ENCODE data around the gene PPDPF. TPM values are rescaled to one million over a fixed set of nuclear protein-coding genes. Genes with fewer than 3 reads are reported as not detected.

Gene PPDPF
- total and polyA plus RNA-seq, 2 of the 8 experiments (the other 6 are each of a cell fraction or from before 2014, with no cell fraction given), result 30.5 to 138 TPM

DNA sequence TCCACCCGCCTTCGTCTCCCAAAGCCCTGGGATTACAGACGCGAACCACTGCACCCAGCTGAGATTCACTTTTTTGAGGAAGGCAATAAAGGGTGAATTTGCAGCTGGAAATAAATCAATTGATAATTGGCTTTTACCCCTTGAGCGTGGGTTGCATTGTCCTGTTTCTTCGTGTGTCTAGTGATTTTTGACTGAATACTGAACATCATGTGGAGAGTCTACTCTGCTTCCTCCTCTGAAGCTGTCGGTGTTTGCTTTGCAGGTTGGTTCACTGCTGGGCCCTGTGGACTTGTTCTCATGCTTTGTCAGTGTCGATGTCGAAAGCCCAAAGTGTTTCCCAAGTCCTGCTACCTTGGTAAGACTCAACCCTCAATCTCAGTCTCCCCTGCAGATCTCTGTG is 15.9 kb upstream of the PPDPF start:
- TF ChIP-seq CBX5 (IDR thresholded peaks at IDR 0.05; ENCODE audit: low read depth, low read length), result no peak
- no peak for TF ChIP-seq RAD21 (IDR thresholded peaks at IDR 0.05 in 1 of 2, conservative IDR thresholded peaks at IDR 0.05 in 1 of 2; ENCODE audit: low read depth in 2 of 2, low read length in 2 of 2)
- no peak for TF ChIP-seq EGR1 (IDR thresholded peaks at IDR 0.05; ENCODE audit: borderline replicate concordance, low read depth, low read length)
- TF ChIP-seq SRF (IDR thresholded peaks at IDR 0.05; ENCODE audit: low read depth, low read length), result no peak
- CTCF ChIA-PET (ENCODE audit: partially characterized antibody), result interaction anchor here (0.9 to 2.2 kb wide), 6 partner anchors 8 to 252 kb away, joined by 3 to 12 read pairs (median 4); no protein-coding TSS in a partner anchor
- H2BK120ac ChIP-seq (replicated peaks; ENCODE audit: low read depth, low read length), result no peak overlapping the region

More for the DNA sequence above, 15.9 kb upstream of the PPDPF start:
- WGBS, 2 experiments (ENCODE audit: extremely low coverage in 1 of 2, insufficient coverage in 1 of 2, insufficient read length in 1 of 2, insufficient replicate concordance in 2 of 2, low coverage in 1 of 2, low lambda C conversion rate in 2 of 2, missing lambda C conversion rate in 1 of 2), result 89% methylated on average over 9 of the region's 9 CpGs; no CpG with 5 or more reads in 1 of the 2 experiments
- Histone ChIP-seq H3K9ac (replicated peaks in 1 of 4; ENCODE audit: extremely low read depth in 1 of 4, low read depth in 3 of 4, low read length in 3 of 4) (no peak overlapping the region), H2BK5ac (ENCODE audit: low read depth, low read length) (no peak overlapping the region), H4K91ac (replicated peaks; ENCODE audit: insufficient read length, low read length) (no peak overlapping the region), H4K5ac (ENCODE audit: insufficient read length, low read depth, low read length) (no peak overlapping the region), H3K27me3 (replicated peaks in 1 of 4; ENCODE audit: control insufficient read depth in 3 of 4, extremely low read depth in 1 of 4, insufficient read depth in 3 of 4, low read length in 3 of 4) (peaks cover 3 to 12% (median 6%) of the 10 kb centered on the region in 4 experiments; a peak in 6 of 7 replicates), H2AFZ (ENCODE audit: low read length) (no peak overlapping the region), H3K4me2 (ENCODE audit: insufficient read depth in 1 of 2, low read depth in 2 of 2, low read length in 2 of 2) (no peak overlapping the region), H4K8ac (ENCODE audit: extremely low read depth, insufficient read depth, low read length) (no peak overlapping the region), H3K23me2 (ENCODE audit: low read depth, low read length) (no peaks in the 10 kb centered on the region; the same call in 1 of the 2 replicates), H2BK15ac (ENCODE audit: low read length) (no peak overlapping the region), H3K9me3 (ENCODE audit: insufficient read depth in 2 of 2, low read depth in 1 of 2, low read length in 1 of 2) (peaks cover 0 to 6% of the 10 kb centered on the region in 2 experiments; a peak in 2 of 4 replicates), H3K4ac (replicated peaks; ENCODE audit: insufficient read length, low read depth, low read length) (no peak overlapping the region), H2BK12ac (ENCODE audit: low read depth, low read length) (no peak overlapping the region), H3K14ac (ENCODE audit: insufficient read length) (no peak overlapping the region), H3K79me2 (ENCODE audit: control insufficient read depth in 1 of 2, insufficient read depth in 2 of 2, low read length in 2 of 2) (no peaks in the 10 kb centered on the region), H2BK20ac (ENCODE audit: low read length) (no peak overlapping the region), H3K18ac (ENCODE audit: extremely low read depth, low read length) (no peak overlapping the region), H3K4me1 (replicated peaks in 1 of 4; ENCODE audit: control insufficient read depth in 3 of 4, insufficient read depth in 4 of 4, low read length in 3 of 4) (peaks cover 0 to 16% (median 7%) of the 10 kb centered on the region in 4 experiments; a peak in 6 of 7 replicates), H3K4me3 (ENCODE audit: extremely low read depth in 1 of 4, insufficient read depth in 2 of 4, low read depth in 3 of 4, low read length in 4 of 4) (no peak overlapping the region), H3K56ac (replicated peaks; ENCODE audit: insufficient read length, low read depth, low read length) (no peak overlapping the region), H2AK5ac (ENCODE audit: low read depth, low read length) (no peak overlapping the region), H3K79me1 (ENCODE audit: low read depth, low read length) (no peaks in the 10 kb centered on the region), H4K20me1 (replicated peaks in 1 of 2; ENCODE audit: control insufficient read depth in 1 of 2, insufficient read depth in 2 of 2, low read length in 2 of 2) (peaks cover 0 to 1% of the 10 kb centered on the region in 2 experiments), H3K27ac (ENCODE audit: low read depth, low read length) (no peak overlapping the region), H3K36me3 (ENCODE audit: control insufficient read depth in 2 of 4, insufficient read depth in 4 of 4, low read length in 3 of 4) (no peaks in the 10 kb centered on the region), H3K23ac (ENCODE audit: insufficient read length) (no peak overlapping the region)
- POLR2A ChIA-PET (ENCODE audit: partially characterized antibody), result no interaction called here
- DNase-seq (ENCODE audit: low read depth in 1 of 2, low spot score in 2 of 2), result no peak
- FAIRE-seq, result no peak

All from H1 (cell line).